ENCODE results near the gene NCKIPSD.

The NCKIPSD gene

DNA sequence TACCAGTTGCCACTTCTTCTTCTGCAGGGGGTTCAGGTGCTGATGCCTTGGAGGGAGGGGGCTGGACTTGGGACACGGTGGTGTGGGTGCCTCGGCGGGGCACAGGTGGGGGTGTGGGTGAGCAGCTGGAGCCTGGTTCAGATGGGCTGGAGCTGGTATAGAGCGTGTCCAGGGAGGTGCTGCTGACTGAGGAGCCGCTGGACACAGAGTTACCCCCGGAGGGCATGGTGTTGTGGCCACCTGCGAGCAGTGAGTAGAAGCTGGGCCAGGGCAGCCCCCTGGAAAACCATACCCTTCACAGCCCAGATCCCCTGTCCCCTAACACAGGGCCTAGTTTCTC lies 4.2 kb downstream of the NCKIPSD start:
- H3K4me3 ChIP-seq (ENCODE audit: low read depth, low read length) = no peak overlapping the region
- no peak for DNase-seq (ENCODE audit: low read depth)

DNA sequence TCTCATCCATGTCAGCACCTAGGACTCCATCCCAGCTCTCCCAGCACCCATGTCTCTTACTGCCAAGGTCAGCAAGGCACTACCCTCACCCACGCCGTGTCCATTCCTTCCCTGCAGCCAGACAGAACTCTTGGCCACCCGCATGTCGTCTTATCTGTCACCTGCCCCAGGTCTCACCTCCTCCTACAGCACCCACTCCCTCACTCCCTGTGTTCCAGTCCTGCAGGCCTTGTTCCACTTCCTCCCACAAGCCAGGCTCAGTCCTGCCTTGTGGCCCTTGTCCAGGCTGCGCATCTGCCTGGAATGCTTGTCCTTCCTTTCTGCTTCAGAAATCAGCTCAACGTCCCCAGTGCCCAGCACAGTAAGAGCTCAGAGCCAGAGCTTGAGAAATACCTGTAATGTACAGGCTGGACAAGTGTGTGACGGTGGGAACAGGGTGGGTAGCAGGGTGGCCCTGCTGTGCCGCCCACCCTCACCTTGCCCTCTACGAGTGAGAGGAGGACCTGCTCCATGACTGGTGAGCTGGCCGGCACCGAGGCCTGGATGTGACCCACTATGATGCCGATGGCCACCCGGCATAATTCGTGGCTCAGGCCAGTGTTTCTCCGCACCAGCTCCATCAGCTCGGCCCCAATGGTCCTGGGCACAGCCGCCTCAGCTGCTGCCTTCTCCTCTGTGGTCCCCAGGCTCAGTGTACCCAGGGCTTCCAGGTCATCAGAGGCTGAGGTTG lies 4.7 kb downstream of the NCKIPSD start:
- no peak for DNase-seq (ENCODE audit: low read depth)
- no peak overlapping the region for H3K4me3 ChIP-seq (ENCODE audit: low read depth, low read length)

DNA sequence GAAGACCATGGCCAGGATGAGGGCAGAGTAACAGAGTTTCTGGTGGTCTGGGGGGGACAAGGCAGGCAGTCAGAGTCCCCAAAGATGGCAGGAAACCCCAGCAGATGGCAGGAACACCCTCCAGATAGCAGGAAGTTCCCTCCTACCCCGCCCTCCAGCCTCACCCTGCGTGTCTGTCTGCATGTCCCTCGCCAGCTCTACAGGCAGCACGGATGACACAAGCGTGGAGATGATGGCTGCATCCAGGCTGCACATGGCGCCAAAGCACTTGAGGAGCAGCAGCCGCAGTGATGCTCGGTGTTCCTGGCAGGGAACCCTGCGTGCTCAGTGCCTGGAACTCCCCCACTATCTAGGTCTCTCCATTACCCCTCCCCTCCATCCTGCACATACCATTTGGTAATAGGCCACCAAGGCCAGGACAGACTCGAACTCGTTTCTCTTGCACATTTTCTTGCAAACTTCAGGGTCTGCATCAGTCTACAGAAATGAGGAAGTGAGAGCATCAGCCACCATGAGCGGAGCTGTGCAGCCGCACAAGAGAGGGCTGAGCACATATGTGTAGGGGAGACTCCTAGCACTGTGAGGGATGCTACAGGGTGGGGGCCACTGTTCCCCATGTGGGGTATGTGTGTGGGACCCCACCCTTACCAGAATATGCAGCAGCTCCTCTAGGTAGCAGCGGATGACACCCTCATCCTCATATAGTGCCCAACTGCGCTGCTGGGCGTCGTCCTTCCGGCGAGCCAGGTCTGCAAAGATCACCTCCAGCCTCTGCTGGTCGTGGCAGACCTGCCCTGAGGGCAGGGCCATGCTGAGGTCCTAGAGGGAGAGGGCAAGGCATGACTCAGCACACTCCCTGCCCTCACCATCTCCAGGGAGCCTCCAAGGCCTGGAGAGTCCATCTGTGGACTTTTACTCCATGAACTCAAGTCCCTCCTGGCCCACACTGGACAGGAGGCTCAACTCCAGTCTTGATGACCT lies 6.0 kb downstream of the NCKIPSD start:
- no peak overlapping the region for H3K4me3 ChIP-seq (ENCODE audit: low read depth, low read length)
- DNase-seq (ENCODE audit: low read depth) = no peak

DNA sequence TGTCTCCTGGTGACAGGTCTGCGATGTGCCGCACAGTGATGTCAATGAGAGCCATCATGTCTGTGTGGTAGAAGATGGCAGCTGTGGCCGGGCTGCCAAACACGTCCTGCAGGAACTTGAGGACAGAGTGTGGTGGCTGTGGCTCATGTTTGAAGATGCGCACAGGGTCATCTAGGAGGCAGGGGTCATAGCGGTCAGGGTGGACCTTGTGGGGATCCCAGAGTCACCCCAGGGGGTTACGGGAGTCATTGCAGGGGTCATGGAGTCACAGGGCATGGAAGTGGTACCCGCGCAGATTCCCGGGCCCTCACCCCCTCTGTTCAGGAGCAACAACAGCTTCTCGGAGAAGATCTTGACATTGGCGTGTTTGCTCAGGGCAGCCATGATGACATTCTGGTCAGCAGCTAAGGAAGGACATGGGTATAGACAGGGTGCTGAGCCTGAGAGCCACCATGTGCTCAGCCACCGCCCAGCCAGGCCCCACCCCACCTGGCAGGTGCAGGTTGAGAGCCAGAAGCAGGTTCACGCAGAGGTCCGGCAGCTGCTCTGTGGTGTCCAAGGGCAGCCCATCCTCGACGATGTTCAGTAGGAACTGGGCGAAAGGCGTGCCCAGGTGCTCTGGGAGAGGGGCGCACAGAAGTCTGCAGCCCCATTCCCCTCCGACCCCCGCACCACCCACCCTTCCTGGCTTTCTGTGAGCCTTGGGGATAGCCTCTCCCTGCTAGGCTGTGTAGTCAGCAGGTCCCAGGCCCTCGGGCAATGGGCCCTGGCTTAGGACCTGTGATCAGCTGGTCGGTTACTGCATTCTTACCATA lies 6.9 kb downstream of the NCKIPSD start:
- no peak for DNase-seq (ENCODE audit: low read depth)
- H3K4me3 ChIP-seq (ENCODE audit: low read depth, low read length) = no peak overlapping the region

DNA sequence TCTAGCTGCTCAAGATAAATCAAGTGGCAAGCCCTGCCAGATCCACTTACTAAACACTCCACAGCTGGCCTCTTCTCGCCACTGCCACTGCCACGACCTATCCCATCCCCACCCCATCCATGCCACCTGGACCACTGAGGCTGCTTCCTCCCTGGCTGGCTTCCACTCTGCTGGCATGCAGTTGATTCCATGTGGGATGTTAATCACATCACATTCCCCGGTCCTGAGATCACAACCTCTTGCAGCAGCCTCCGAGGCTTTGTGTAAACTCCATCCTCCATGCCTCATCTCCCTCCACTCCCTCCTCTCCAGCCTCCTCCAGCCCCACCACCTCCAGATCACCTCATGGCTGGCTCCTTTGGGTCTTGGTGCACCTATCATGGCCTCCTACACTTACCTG lies 7.7 kb downstream of the NCKIPSD start:
- DNase-seq (ENCODE audit: low read depth) = no peak

DNA sequence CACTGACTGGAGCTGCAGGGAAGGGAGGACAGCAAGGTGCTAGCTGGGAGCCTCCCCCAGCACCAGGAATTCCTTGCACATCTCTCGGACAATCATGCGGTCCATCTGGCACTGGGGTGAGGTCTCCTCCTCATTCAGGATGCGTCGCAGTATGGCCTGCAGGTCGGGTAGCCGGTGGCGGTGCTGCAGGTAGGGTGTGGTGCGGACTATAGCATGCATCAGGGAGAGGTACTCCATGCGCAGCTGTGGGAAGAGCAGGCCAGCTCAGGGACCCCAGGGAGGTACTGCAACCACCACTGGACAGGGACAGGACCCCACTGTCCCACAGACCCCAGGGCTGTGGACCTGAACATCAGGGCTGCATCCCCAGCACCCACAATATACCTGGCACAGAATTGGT lies 11.2 kb downstream of the NCKIPSD start:
- DNase-seq (ENCODE audit: low read depth) = no peak
- H3K4me3 ChIP-seq (ENCODE audit: low read depth, low read length) = no peak overlapping the region

More for the DNA sequence above, 7.7 kb downstream of the NCKIPSD start:
- H3K4me3 ChIP-seq (ENCODE audit: low read depth, low read length) = no peak overlapping the region

DNA sequence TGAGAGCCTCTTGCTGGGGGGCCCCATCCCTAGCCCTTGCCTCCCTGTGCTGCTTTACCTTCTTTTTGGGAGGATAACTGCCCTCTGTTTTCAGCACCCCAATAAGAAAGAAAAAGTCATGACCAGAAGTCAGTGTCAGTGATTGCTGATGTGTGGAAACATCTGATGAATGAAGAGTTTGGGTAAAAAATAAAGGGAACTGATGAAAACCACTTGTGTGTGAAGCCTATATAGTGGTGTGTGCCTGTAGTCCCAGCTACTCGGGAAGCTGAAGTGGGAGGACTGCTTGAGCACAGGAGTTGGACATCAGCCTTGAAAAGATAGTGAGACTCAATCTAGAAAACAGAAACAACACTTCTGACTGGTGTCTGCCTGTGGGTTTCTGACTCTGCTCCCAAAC lies 13.2 kb downstream of the NCKIPSD start:
- H3K4me3 ChIP-seq (ENCODE audit: low read depth, low read length) = no peak overlapping the region

DNA sequence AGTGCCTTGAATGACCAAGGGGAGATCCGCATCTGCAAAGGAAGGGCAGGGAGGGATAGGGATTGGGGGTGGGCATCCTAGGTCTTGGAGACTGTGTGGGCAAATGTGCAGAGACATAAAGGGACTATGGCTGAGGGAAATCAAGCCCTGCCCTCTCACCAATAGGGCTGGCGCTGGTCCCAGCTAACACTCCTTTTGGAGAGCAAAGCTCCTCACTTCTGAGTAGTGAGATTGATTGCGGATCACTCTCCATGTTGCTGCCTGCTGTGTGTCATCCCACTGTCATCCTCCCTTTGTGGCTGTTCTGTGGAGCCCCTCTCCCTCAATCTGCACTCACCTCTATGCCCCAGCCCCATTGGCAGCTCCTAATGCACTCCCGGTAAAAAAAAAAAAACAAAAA lies 20.8 kb downstream of the NCKIPSD start:
- H3K4me3 ChIP-seq (ENCODE audit: low read depth, low read length) = no peak overlapping the region
- no peak for DNase-seq (ENCODE audit: low read depth)

More for the DNA sequence above, 13.2 kb downstream of the NCKIPSD start:
- no peak for DNase-seq (ENCODE audit: low read depth)

DNA sequence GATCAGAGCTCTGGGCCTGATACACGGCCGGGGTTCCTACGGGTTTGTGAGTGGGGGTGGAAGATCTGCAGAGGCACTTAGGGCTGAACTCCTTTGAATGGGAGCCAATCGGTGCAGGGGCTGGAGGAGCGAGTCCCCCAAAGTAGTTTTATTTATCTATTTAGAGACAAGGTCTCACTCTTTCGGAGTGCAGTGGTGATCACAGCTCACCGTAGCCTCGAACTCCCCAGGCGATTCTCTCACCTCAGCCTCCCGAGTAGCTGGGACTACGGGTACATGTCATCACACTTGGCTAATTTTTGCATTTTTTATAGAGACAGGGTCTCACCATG lies 21.4 kb downstream of the NCKIPSD start:
- no peak for DNase-seq (ENCODE audit: low read depth)
- H3K4me3 ChIP-seq (ENCODE audit: low read depth, low read length) = no peak overlapping the region

DNA sequence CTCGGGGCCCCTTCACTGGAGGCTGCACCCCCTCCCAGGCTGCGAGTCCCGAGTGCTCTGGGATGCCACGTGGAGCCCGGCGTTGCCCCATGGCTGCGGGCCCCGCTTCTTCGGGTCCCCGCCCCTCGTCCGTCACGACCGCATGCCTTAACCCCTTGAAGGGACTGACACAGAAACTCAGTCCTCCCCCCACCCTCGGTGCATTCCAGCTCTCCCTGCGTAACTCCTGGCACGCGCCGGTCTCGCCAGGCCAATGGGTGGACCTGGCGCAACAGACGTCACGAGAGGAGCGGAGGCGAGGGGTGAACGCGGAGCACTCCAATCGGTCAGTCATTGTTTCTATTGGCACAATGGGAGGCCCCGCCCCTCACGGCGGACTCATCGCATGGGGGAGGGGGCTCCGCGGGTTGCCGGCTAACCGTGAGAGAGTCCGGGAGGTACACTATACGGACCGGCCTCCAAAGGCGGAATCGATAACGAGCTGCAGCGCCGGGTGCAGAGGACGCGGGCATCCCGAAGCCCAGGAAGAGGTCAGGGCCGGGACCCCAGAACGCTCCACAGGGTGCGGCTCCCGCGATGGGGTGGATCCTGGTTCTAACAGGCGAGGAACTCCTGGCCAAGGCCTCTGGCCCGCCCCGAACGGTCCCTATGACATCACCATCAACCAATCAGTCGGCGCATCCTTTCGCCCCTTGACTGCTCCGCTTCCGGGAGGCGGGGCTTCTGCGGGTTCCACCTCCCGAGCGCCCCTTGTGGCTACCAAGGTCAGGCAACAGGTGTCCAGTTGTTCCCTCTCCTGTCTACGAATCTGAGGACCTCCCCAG lies 22.0 kb downstream of the NCKIPSD start:
- peak overlapping the region; percentile 70 for H3K4me3 ChIP-seq (ENCODE audit: low read depth, low read length)
- DNase-seq (ENCODE audit: low read depth) = peak; percentile 98

DNA sequence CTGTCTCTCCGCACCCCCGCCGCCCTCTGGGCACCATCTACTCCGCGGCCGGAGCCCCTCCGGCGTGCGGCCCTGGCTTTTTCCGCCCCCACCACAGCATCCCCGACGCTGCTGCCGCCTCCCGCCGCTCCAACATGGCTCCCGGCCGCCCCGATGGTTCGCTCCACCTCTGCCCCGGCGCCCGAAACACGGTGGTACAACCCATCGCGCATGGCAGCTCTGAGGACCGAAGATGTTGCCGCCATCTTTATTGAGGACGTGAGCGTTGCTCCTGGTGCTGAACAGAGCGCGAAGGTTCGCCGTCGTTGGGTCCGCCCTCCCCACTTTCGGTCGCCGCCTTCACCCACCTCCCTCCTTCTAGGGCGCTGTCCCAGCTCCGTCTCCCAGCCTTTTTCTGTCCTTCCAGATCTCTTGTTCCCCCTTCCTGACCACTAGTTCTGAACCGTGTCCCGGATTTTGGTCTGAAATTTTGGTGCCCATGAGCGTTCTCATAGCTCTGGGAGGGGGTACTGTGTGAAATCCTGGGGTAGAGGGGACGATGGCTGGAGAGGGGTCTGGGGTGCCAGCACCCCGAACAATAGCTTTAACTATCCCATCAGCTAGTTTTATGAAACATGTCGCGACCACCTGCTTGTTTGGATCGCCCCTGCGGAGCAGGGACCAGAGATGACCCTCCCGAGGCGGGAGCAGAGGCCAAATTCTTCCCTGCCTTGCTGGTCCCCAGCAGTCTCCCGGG lies 22.8 kb downstream of the NCKIPSD start, which contains the start of gene CELSR3:
Gene CELSR3, minus strand, starts transcription at position 134 of the 736 bp plus-strand sequence. CDS start 252 bp downstream, outside the sequence.
- H3K4me3 ChIP-seq (ENCODE audit: low read depth, low read length) = peak within 1 kb of the TSS; percentile 70
- DNase-seq (ENCODE audit: low read depth) = peak; percentile 85

DNA sequence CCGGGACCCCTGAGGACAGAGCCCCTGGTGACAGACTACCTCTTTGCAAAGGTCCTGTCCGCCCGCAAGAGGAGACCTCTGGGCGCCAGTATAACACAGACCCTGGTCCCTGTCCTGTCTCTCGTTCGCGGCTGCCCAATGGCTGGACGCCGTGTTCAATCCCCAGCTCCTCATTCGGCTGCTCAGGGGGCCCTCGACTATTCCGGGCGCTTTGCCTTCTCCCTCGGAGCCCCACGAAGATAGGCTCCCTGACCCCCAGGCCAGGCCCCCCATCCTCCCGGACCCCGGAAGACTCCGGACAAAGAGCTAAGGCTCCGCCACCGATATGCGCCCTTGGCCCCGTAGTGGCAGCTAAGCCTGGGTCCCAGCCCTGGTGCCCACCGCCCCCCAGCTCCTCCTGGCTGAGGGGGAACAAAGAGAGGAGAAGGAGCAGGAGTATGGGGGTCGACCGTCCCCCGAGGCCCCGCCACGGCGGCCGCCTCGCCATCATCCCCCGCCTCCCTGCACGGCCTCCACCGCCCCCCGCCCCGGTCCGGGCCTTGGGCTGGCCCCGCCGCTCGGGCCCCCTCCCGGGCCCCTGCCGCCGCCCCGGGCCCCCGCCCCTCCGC lies 23.5 kb downstream of the NCKIPSD start:
- DNase-seq (ENCODE audit: low read depth) = no peak
- H3K4me3 ChIP-seq (ENCODE audit: low read depth, low read length) = peak overlapping the region; percentile 70

DNA sequence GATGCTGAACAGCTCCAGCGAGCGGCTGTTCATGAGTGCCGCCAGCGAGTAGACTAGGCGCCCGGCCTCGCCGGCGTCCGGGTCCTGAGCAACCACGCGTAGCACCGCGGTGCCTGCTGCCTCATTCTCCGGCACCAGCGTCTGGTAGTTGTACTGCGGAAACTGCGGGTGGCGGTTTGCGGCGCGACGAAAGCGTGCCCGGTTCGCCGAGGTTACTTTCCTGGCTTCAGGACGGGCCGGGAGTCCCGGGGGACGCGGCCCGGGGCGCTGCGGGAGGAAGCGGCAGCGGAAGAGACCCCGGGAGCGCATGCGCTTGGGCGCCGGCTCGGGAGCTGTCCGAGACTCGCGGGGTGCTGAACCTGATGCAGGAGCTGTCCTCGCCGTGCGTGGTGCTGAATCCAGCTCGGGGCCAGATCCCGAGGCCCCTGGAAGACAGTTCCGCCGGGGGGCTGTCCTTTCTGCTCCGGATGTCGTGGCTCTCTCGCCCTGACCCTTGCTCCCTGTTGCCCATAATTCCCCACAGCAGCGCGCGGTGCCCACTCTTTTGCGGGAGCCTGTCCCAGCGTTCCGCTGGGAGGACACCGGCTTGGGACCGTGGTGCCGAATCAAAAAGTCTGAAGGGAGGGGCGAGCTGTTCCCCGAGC lies 24.1 kb downstream of the NCKIPSD start:
- peak overlapping the region; percentile 70 for H3K4me3 ChIP-seq (ENCODE audit: low read depth, low read length)
- DNase-seq (ENCODE audit: low read depth) = no peak

DNA sequence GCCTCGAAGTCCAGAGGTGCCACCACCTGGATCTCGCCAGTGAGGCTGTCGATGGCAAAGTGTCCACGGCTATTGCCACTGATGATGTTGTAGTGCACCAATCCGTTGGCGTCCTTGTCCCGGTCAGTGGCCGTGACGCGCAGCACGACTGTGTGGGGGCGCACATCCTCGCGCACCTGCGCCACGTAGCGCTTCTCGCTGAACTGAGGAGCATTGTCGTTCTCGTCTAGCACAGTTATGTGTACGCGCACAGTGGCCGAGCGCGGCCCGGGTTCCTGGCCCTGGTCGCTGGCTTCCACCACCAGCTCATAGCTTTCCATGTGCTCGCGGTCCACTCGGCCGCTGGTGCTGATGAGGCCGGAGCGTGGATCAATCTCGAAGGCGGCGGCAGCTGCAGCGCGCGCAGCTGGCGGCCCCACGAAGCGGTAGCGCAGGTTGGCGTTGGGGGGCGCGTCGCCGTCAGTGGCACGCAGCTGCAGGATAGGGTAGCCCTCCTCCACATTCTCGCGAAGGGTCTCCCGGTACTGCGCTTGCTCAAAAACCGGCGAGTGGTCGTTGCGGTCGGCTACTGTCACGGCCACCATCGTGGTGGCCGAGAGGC lies 24.8 kb downstream of the NCKIPSD start:
- no peak for DNase-seq (ENCODE audit: low read depth)
- peak overlapping the region; percentile 70 for H3K4me3 ChIP-seq (ENCODE audit: low read depth, low read length)

DNA sequence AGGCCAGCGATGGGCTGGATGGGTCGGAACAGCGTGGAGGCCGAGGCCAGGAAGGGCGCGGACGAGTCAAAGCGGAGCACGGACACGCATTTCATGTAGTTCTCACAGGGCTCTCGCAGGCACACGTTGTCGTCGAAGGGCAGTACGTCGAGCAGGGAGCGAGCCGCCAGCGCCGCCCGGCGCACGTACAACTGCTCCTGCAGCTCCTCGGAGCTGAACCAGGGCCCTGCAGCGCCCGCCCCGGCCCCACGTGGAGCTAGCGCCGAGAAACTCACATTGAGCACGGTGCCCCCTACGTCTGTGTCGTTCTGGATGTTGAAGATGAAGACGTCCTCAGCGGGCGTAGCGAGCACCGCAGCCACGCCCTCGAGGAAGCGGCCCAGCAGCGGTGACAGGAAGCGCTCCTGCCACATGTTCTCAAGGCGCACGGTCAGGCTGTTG lies 28.9 kb downstream of the NCKIPSD start:
- peak overlapping the region; percentile 46 for H3K4me3 ChIP-seq (ENCODE audit: low read depth, low read length)
- no peak for DNase-seq (ENCODE audit: low read depth)

DNA sequence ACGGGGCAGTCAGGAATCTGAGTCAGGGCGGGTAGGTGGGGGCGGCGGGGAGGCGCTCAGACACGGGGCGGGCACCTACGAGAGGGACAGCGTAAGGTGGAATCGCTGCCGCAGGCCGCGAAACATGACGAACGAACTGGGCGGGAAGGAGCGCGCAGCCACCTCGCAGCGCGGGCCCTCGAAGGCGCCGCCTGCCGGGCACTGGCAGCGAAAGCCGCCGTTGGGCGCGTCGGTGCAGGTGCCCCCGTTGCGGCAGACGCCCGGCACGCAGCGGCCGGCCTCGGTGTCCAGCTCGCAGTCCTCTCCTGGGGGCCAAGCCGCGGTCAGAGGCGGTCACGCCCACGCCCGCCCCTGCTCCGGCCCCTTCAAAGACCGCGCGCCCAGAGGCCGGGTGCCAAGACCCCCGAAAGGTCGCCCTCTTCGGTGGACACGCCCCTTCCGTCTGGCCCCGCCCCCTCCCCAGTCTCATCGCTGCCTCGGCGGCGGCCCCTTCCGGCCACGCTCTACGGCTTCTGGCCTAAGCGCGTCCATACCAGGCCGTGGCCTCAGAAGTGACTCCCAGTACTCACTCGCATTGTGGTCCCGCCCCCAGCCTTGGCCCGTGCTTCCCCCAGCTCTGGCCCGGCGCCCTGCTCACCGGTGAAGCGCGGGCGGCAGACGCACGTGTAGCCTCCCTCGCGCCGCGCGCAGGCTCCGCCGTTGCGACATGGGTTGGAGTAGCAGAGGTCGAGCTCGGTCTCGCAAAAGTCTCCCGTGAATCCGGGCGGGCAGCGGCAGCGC lies 29.5 kb downstream of the NCKIPSD start:
- no peak for DNase-seq (ENCODE audit: low read depth)

More for the DNA sequence above, 29.5 kb downstream of the NCKIPSD start:
- peak overlapping the region; percentile 46 for H3K4me3 ChIP-seq (ENCODE audit: low read depth, low read length)

Measured in skeletal muscle cell (primary cell).